Stimulated activated naive CD4-positive, alpha-beta T cell (primary cell): ENCODE measurements around the gene KIR2DL4.
"Not testable (repeated sequence)": the region's sequence is repeated elsewhere in the genome, so short reads cannot be mapped to it uniquely, and the experiment has no call there.

Source experiments
- DNase-seq, 6 experiments: peaks; one replicate each; lab custom pipeline; 2025; lab: John Stamatoyannopoulos, UW

Gene KIR2DL4

DNA sequence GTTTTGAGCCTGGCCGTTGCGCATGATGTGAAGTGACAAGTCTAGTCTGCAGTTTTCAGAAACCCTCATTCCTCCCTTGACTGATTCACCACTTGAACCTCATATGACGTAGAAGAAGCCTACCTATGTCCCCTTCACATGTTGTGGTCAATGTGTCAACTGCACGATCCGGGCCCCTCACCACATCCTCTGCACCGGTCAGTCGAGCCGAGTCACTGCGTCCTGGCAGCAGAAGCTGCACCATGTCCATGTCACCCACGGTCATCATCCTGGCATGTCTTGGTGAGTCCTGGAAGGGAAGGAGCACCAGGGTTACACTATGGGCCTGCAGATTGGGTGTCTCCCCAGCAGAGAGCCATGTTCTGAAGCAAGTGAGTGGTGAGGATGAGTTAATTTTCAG is at the start of gene KIR2DL4:
Gene KIR2DL4, plus strand, starts transcription at position 201 of the 400 bp plus-strand sequence. Its CDS starts 42 bp downstream, at position 243.
- DNase-seq = no peak

DNA sequence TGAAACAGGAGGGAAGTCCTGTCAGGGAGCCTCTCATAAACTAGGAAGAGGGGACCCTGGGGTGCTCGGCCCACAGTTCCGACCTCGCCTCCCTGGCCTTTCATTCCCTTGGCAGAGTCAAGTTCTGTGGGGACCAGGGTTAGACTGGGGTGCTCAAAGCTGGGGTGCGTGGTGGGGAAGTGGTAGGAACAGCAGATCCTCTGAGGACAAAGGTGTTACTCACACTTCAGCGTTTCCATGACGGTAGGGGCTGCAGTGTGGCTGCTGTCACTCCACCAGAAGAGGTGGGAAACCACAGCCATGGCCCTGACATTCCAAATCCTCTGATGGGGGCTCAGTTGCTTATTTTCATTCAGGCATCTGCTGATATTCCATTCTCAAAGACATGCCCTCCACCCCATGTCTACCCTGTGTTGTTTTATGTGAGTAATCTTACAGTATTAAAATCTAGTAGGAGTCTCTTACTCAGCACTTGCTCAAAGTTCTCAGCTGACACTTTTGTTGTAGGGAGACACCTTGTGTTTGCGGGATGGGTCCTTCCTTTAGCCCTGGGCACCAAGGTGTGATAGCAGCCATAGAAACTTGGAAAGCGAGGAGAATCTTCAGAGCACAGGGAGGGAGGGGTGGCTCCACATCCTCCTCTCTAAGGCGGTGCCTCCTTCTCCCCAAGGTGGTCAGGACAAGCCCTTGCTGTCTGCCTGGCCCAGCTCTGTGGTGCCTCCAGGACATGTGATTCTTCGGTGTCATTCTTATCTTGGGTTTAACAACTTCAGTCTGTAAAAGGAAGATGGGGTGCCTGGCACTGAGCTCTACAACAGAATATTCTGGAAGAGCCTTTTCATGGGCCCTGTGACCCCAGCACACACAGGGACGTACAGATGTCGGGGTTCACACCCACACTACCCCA is 47.0 kb upstream of the KIR2DL4 start:
- DNase-seq = not testable (repeated sequence)

DNA sequence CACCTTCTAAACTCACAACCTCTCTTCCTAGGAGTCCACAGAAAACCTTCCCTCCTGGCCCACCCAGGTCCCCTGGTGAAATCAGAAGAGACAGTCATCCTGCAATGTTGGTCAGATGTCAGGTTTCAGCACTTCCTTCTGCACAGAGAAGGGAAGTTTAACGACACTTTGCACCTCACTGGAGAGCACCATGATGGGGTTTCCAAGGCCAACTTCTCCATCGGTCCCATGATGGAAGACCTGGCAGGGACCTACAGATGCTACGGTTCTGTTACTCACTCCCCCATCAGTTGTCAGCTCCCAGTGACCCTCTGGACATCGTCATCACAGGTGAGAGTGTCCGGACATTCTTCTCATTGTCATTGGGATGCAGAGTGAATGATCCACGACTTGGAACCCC is 44.8 kb upstream of the KIR2DL4 start:
- not testable (repeated sequence) for DNase-seq

DNA sequence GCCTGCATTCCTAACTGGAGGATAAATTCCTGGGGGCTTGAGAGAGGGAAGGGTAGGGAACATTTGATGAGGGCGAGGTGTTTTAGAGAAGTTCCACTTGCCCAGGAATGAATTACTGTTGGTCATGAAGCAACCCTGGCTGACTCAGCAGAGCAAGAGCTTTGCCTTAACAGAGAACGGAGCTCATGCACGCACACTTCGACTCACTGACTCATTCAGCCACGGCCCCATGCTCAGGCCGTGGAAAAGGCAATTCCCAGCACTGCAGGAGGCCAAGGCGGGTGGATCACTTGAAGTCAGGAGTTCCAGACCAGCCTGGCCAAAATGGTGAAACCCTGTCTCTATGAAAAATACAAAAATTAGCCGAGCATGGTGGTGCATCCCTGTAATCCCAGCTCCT is 39.2 kb upstream of the KIR2DL4 start:
- DNase-seq = not testable (repeated sequence)

DNA sequence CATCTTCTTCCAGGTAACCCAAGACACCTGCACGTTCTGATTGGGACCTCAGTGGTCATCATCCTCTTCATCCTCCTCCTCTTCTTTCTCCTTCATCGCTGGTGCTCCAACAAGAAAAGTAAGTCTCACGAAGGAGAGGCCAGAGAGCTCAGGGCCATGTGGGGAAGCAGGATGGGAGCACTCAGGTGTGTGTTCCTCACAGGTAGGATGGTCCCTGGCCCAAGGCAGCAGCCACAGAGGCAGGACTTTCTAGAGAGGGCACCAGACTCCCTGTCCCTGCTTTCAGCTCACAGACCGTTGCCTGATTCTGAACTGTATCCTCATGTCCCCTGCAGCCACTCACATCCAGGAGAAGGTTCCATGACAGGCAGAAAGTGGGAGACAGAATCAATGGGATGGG is 36.9 kb upstream of the KIR2DL4 start:
- DNase-seq = not testable (repeated sequence)

DNA sequence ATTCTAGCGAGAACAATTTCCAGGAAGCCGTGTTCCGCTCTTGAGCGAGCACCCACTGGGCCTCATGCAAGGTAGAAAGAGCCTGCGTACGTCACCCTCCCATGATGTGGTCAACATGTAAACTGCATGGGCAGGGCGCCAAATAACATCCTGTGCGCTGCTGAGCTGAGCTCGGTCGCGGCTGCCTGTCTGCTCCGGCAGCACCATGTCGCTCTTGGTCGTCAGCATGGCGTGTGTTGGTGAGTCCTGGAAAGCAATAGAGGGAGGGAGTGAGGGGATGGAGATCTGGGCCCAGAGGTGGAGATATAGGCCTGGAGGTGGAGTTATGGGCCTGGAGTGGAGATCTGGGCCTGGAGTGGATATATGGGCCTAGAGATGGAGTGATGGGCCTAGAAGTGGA is 33.8 kb upstream of the KIR2DL4 start, which contains the start of gene KIR2DL1:
Gene KIR2DL1, plus strand, starts transcription at position 148 of the 400 bp plus-strand sequence. Its CDS starts 58 bp downstream, at position 206.
- DNase-seq = not testable (repeated sequence)

DNA sequence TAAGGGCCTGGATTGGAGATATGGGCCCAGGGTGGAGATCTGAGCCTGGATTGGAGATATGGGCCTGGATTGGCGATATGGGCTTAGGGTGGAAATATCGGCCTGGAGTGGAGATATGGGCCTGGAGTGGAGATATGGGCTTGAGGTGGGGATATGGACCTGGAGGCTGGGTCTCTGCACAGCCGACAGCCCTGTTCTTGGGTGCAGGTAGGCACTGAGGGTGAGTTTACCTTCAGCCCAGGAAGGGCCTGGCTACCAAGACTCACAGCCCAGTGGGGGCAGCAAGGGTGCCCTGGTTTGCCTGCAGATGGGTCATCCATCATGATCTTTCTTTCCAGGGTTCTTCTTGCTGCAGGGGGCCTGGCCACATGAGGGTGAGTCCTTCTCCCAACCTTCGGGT is 32.9 kb upstream of the KIR2DL4 start:
- not testable (repeated sequence) for DNase-seq

DNA sequence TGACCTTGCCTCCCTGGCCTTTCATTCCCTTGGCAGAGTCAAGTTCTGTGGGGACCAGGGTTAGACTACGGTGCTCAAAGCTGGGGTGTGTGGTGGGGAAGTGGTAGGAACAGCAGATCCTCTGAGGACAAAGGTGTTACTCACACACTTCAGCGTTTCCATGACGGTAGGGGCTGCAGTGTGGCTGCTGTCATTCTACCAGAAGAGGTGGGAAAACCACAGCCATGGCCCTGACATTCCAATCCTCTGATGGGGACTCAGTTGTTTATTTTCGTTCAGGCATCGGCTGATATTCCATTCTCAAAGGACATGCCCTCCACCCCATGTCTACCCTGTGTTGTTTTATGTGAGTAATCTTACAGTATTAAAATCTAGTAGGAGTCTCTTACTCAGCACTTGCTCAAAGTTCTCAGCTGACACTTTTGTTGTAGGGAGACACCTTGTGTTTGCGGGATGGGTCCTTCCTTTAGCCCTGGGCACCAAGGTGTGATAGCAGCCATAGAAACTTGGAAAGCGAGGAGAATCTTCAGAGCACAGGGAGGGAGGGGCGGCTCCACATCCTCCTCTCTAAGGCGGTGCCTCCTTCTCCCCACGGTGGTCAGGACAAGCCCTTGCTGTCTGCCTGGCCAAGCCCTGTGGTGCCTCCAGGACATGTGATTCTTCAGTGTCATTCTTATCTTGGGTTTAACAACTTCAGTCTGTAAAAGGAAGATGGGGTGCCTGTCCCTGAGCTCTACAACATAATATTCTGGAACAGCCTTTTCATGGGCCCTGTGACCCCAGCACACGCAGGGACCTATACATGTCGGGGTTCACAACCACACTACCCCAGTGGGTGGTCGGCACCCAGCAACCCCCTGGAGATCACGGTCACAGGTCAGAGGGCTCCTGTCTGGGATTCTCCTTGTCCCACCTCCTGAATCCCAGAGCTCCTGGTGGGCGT is 32.1 kb upstream of the KIR2DL4 start:
- not testable (repeated sequence) for DNase-seq

DNA sequence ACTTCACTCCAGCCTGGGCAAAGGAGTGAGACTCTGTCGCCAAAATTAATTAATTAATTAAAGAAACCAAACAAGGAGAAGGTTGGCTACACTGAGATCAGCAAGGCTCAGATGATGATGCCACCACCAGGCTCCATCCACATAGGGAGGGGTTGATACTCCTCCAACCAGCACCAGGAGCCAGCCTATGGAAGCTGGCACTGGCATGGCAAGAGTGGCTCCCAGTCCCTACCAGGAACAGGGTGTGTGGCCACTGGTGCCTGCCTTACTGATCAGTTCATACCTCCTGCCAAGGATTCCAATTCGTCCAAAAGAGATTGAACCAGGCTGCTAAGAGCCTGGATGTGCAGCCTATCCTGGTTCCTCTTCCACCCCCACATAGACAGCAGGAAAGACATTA is 30.7 kb upstream of the KIR2DL4 start:
- not testable (repeated sequence) for DNase-seq

DNA sequence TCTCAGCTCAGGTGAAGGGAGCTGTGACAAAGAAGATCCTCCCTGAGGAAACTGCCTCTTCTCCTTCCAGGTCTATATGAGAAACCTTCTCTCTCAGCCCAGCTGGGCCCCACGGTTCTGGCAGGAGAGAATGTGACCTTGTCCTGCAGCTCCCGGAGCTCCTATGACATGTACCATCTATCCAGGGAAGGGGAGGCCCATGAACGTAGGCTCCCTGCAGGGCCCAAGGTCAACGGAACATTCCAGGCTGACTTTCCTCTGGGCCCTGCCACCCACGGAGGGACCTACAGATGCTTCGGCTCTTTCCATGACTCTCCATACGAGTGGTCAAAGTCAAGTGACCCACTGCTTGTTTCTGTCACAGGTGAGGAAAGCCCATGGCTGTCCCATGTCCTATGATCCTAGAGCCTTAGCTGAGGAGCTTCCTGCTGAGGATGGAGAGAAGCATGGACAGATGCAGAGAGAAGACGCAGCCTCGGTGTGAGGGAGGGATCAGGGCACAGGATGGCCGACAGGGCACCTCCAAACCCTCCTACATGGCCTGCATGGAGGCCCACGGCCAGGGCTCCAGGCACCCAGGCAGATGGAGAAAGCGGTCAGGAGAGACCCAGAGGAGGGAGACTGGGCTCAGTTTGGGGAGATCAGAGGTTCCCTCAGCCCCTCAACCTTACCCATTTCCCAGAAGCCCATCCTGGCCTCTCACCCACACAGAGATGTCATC is 28.2 kb upstream of the KIR2DL4 start:
- not testable (repeated sequence) for DNase-seq

DNA sequence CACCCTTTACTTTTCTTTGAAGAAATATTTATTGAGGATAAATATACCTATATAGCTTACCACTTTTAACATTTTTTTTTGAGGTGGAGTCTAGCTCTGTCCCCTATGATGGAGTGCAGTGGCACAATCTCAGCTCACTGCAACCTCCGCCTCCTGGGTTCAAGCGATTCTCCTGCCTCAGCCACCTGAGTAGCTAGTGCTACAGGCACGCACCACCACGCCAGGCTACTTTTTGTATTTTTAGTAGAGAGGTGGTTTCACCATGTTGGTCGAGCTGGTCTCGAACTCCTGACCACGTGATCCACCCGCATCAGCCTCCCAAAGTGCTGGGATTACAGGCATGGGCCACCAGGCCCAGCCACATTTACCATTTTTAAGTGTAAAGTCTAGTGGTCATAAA is 27.6 kb upstream of the KIR2DL4 start:
- not testable (repeated sequence) for DNase-seq

DNA sequence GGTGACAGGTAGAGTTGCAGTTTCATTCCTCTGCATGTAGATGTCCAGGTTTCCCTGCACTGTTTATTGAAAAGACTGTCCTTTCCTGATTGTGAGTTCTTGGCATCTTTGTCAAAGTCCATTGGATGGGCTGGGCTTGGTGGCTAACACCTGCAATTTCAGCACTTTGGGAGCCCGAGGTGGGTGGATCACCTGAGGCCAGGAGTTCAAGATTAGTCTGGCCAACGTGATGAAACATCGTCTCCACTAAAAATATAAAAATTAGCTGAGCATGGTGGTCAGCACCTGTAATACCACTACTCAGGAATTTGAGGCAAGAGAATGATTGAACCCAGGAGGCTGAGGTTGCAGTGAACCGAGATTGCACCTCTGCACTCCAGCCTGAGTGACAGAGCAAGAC is 25.6 kb upstream of the KIR2DL4 start:
- not testable (repeated sequence) for DNase-seq

DNA sequence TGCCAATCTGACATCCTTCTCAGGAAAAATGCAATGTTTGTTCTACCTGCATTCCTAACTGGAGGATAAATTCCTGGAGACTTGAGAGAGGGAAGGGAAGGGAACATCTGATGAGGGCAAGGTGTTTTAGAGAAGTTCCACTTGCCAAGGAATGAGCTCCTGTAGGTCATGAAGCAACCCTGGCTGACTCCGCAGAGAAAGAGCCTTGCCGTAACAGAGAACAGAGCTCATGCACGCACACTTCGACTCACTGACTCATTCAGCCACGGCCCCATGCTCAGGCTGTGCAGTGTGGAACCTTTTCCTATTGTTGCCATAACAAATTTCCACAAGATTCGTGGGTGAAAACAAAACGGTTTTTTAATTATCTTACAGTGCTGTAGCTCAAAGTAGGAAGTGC is 24.5 kb upstream of the KIR2DL4 start:
- not testable (repeated sequence) for DNase-seq

DNA sequence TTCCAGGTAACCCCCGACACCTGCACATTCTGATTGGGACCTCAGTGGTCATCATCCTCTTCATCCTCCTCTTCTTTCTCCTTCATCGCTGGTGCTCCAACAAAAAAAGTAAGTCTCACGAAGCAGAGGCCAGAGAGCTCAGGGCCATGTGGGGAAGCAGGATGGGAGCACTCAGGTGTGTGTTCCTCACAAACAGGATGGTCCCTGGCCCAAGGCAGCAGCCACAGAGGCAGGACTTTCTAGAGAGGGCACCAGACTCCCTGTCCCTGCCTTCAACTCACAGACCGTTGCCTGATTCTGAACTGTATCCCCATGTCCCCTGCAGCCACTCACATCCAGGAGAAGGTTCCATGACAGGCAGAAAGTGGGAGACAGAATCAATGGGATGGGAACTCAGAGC is 20.5 kb upstream of the KIR2DL4 start:
- DNase-seq = not testable (repeated sequence)

DNA sequence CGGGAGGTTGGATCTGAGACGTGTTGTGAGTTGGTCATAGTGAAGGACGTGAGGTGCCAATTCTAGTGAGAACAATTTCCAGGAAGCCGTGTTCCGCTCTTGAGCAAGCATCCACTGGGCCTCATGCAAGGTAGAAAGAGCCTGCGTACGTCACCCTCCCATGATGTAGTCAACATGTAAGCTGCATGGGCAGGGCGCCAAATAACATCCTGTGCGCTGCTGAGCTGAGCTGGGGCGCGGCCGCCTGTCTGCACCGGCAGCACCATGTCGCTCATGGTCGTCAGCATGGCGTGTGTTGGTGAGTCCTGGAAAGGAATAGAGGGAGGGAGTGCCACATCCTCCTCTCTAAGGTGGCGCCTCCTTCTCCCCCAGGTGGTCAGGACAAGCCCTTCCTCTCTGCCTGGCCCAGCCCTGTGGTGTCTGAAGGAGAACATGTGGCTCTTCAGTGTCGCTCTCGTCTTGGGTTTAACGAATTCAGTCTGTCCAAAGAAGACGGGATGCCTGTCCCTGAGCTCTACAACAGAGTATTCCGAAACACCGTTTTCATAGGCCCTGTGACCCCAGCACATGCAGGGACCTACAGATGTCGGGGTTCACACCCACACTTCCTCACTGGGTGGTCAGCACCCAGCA is 17.2 kb upstream of the KIR2DL4 start:
- DNase-seq = not testable (repeated sequence)

DNA sequence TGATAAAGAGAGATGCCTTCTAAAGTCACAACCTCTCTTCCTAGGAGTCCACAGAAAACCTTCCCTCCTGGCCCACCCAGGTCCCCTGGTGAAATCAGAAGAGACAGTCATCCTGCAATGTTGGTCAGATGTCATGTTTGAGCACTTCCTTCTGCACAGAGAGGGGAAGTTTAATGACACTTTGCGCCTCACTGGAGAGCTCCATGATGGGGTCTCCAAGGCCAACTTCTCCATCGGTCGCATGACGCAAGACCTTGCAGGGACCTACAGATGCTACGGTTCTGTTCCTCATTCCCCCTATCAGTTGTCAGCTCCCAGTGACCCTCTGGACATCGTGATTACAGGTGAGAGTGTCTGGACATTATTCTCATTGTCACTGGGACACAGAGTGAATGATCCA is 15.3 kb upstream of the KIR2DL4 start:
- DNase-seq = not testable (repeated sequence)

DNA sequence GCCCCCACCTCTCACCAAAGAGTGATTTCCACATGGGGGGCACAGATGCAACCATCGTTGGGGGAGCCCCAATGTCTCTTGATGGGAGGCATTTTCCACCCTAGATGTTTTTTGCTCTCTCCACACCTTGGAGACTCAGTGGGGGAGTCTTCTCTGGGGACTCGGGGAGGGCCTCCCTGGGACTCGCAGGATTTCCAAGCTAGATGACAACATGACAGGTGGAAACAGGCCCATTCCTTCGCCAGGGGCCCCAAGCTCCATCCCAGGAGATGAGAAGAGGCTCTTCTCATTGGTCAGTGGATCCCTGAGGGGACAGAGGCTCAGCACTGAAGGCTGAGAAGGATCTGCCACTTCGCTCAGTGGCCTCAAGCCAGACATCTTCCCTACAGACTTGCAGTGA is 12.7 kb upstream of the KIR2DL4 start:
- DNase-seq = no peak

DNA sequence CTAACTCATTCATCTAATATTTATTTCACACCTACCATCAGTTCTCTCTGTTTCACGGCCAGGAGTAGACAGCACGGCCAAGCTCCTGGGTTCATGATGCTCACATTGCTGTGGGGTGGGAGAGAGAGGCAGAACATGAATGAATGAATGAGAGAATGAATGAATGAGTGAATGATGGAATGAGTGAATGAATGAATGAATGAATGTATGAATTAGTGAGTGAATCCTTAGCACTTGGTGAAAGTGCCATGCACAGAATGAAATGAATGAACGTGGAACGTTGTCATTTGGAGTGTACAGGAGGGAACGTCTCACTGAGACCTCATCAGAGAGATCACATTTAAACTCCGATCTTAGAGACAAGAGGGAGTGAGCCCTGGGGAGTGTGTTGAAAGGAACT is 11.9 kb upstream of the KIR2DL4 start:
- no peak for DNase-seq

DNA sequence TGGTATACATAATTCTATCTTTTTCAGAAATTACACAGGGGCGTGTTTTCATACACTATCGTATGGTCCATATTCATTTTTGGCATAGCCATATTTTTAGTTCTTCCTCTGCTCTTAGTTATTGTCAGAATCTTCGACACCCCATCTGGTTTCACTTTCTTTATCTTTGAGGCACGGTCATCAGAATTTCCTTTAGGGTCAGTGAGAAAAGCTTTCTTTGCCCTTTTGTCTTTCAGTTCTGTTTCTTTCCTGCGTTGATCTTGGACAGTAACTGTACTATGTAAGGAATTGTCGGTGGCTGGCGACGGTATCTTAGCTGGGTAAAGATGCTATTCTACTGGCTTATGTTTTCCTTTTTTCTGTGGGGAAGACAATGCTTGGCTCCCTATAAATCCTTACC is 10.6 kb upstream of the KIR2DL4 start:
- no peak for DNase-seq

DNA sequence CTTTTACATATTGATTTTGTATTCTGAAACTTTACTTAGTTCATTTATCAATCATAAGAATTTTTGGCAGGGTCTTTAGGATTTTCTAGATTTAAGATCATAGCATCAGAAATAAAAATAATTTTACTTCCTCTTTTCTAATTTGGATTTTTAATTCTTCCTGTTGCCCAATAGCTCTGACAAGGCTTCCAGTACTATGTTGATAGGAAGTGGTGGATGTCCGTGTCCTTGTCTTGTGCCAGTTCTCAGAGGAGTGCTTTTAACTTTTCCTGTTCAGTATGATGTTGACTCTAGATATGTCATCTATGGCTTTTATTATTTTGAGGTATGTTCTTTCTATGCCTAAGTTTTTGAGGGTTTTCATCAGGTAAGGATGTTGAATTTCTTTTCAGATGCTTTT is 7.7 kb upstream of the KIR2DL4 start:
- DNase-seq = no peak

DNA sequence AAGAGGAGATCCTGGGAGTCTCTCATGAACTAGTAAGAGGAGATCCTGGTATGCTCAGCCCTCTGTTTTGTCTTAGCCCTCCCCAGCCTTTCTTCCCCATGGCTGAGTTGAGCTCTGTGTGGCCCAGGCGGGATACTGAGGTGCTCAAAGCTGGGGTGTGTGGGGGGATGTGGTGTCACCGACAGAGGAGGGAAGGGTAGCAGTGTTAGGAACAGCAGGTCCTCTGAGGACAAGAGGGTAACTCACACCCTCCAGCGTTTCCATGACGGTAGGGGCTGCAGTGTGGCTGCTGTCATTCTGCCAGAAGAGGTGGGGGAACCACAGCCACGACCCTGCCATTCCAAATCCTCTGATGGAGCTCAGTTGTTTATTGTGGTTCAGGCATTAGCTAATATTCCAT is 691 bp downstream of the KIR2DL4 start:
- no peak for DNase-seq
